HepG2 (cell line): Measurements from ENCODE around the gene ALG5. TPM values are rescaled to one million over a fixed set of nuclear protein-coding genes. Genes with fewer than 3 reads are reported as not detected.

Experiments used
- ATRX ChIP-seq: sonication (generic); formaldehyde crosslinking; IDR thresholded peaks from 2 replicates; pipeline ENCODE4 v1.4.0; 2020; ENCODE audit warnings: missing genetic modification reagents, borderline replicate concordance
- CREB1 ChIP-seq, 2 experiments: fragments of 450-650 bp in 1 of 2; IDR thresholded peaks; 2 replicates each; pipeline ENCODE4 v1.6.1; 2016 to 2017; ENCODE audit warnings: control low read depth in 1 of 2, mild to moderate bottlenecking in 1 of 2, missing compliant biosample characterization in 1 of 2, missing genetic modification characterization in 1 of 2
- FOXK2 ChIP-seq: fragments of 450-650 bp; IDR thresholded peaks from 2 replicates; pipeline ENCODE4 v1.6.1; 2016
- HMG20B ChIP-seq: conservative IDR thresholded peaks from 2 replicates; pipeline ENCODE4 v1.6.1; 2016; ENCODE audit warnings: missing genetic modification reagents, missing compliant biosample characterization
- HOXD1 ChIP-seq: sonication (generic); formaldehyde crosslinking; IDR thresholded peaks from 2 replicates; pipeline ENCODE4 v1.5.0; 2020; ENCODE audit warnings: missing genetic modification reagents
- KAT7 ChIP-seq: IDR thresholded peaks from 2 replicates; pipeline ENCODE4 v1.6.1; 2018; ENCODE audit warnings: borderline replicate concordance, missing compliant biosample characterization
- KMT2B ChIP-seq: IDR thresholded peaks from 2 replicates; pipeline ENCODE4 v1.6.1; 2016; ENCODE audit warnings: missing genetic modification reagents, missing compliant biosample characterization
- MYNN ChIP-seq: sonication (generic); formaldehyde crosslinking; IDR thresholded peaks from 2 replicates; pipeline ENCODE4 v1.4.0; 2020; ENCODE audit warnings: mild to moderate bottlenecking, low read depth, missing genetic modification reagents
- NCOA2 ChIP-seq: sonication (generic); formaldehyde crosslinking; IDR thresholded peaks from 2 replicates; pipeline ENCODE4 v1.8.0; 2022; ENCODE audit warnings: inconsistent platforms
- NFRKB ChIP-seq: fragments of 450-650 bp; IDR thresholded peaks from 2 replicates; pipeline ENCODE4 v1.6.1; 2017
- NPAS2 ChIP-seq: sonication (generic); formaldehyde crosslinking; IDR thresholded peaks from 2 replicates; pipeline ENCODE4 v1.8.0; 2022; ENCODE audit warnings: mild to moderate bottlenecking, missing genetic modification reagents, borderline replicate concordance
- PPARG ChIP-seq: conservative IDR thresholded peaks from 2 replicates; pipeline ENCODE4 v1.6.1; 2016; ENCODE audit warnings: missing biosample characterization, missing genetic modification reagents
- RBFOX2 ChIP-seq: fragments of 200-400 bp; formaldehyde crosslinking; IDR thresholded peaks from 2 replicates; pipeline ENCODE4 v1.6.1; 2017; ENCODE audit warnings: low read depth, mild to moderate bottlenecking, low read length
- RORA ChIP-seq: sonication (generic); formaldehyde crosslinking; IDR thresholded peaks from 2 replicates; pipeline ENCODE4 v1.5.0; 2020; ENCODE audit warnings: mild to moderate bottlenecking, missing genetic modification reagents, moderate library complexity
- SIX1 ChIP-seq: sonication (generic); formaldehyde crosslinking; IDR thresholded peaks from 2 replicates; pipeline ENCODE4 v1.4.0; 2020; ENCODE audit warnings: missing genetic modification reagents, borderline replicate concordance
- SNAPC2 ChIP-seq: sonication (generic); formaldehyde crosslinking; IDR thresholded peaks from 2 replicates; pipeline ENCODE4 v1.8.1; 2022; ENCODE audit warnings: mild to moderate bottlenecking, missing genetic modification reagents
- ZNF143 ChIP-seq: sonication (generic); formaldehyde crosslinking; IDR thresholded peaks from 2 replicates; pipeline ENCODE4 v1.4.0; 2020; ENCODE audit warnings: missing genetic modification reagents
- ZNF20 ChIP-seq: sonication (generic); formaldehyde crosslinking; IDR thresholded peaks from 2 replicates; pipeline ENCODE4 v1.4.0; 2020; ENCODE audit warnings: mild to moderate bottlenecking, moderate library complexity, missing genetic modification reagents
- ZNF501 ChIP-seq: sonication (generic); formaldehyde crosslinking; IDR thresholded peaks from 2 replicates; pipeline ENCODE4 v1.5.1; 2020; ENCODE audit warnings: mild to moderate bottlenecking, moderate library complexity, missing genetic modification reagents
- ZNF556 ChIP-seq: sonication (generic); formaldehyde crosslinking; IDR thresholded peaks from 2 replicates; pipeline ENCODE4 v1.4.0; 2020; ENCODE audit warnings: mild to moderate bottlenecking, missing genetic modification reagents, borderline replicate concordance
- ZNF558 ChIP-seq: sonication (generic); formaldehyde crosslinking; IDR thresholded peaks from 2 replicates; pipeline ENCODE4 v1.9.0; 2022; ENCODE audit warnings: mild to moderate bottlenecking, missing genetic modification reagents, borderline replicate concordance
- ZNF674 ChIP-seq: sonication (generic); formaldehyde crosslinking; IDR thresholded peaks from 2 replicates; pipeline ENCODE4 v1.5.0; 2020; ENCODE audit warnings: low read depth, mild to moderate bottlenecking, missing genetic modification reagents
- ZNF709 ChIP-seq: sonication (generic); formaldehyde crosslinking; IDR thresholded peaks from 2 replicates; pipeline ENCODE4 v1.5.0; 2020; ENCODE audit warnings: mild to moderate bottlenecking, missing genetic modification reagents
- ZNF776 ChIP-seq: sonication (generic); formaldehyde crosslinking; IDR thresholded peaks from 2 replicates; pipeline ENCODE4 v1.4.0; 2020; ENCODE audit warnings: mild to moderate bottlenecking, missing genetic modification reagents
- ZSCAN20 ChIP-seq: sonication (generic); formaldehyde crosslinking; IDR thresholded peaks from 2 replicates; pipeline ENCODE4 v1.4.0; 2020; ENCODE audit warnings: missing genetic modification reagents, mild to moderate bottlenecking, borderline replicate concordance
- ZSCAN9 ChIP-seq: IDR thresholded peaks from 2 replicates; pipeline ENCODE4 v1.6.1; 2016; ENCODE audit warnings: borderline replicate concordance
- polyA plus RNA-seq, 8 experiments: library from polyadenylated mRNA; depleted of rRNA in 3 of 8; stranded (reverse) in 7 of 8; unstranded in 1 of 8; fragments of >200 nt; fragmentation: Illumina TruSeq in 4 of 8; extraction: Trizol in 4 of 8; gene quantifications; 2 replicates each; pipeline versions ENCODE4 v1.2.1 to v1.2.3, GENCODE V29; 2011 to 2016; ENCODE audit warnings: low read depth in 4 of 8, missing spikeins in 1 of 8, mixed read lengths in 1 of 8; ENCODE audit not compliant: insufficient read depth in 1 of 8
- total RNA-seq, 5 experiments: library from RNA; depleted of rRNA; stranded (reverse); fragments of >200 nt; fragmentation: Illumina TruSeq; extraction: Trizol; gene quantifications; 2 replicates each; pipeline ENCODE4 v1.2.3, GENCODE V29; 2016; ENCODE audit warnings: low read depth in 1 of 5
- TF ChIP-seq, protein P1 (sequence below): IDR thresholded peaks from 2 replicates; pipeline ENCODE4 v1.6.1; 2012; ENCODE audit warnings: inconsistent platforms
- TF ChIP-seq, protein P2 (sequence below): sonication (generic); formaldehyde crosslinking; IDR thresholded peaks from 2 replicates; pipeline ENCODE4 v1.4.0; 2020; ENCODE audit warnings: missing genetic modification reagents
- TF ChIP-seq, protein P3 (sequence below): sonication (generic); formaldehyde crosslinking; IDR thresholded peaks from 2 replicates; pipeline ENCODE4 v1.4.0; 2020; ENCODE audit warnings: missing genetic modification reagents, borderline replicate concordance
- TF ChIP-seq, protein P4 (sequence below): sonication (generic); formaldehyde crosslinking; IDR thresholded peaks from 2 replicates; pipeline ENCODE4 v1.8.1; 2022; ENCODE audit warnings: mild to moderate bottlenecking, missing genetic modification reagents

Gene ALG5
- total and polyA plus RNA-seq, 2 of the 13 experiments (the other 11 are each of a cell fraction or from before 2014, with no cell fraction given) = 27.8 to 51.1 TPM

DNA sequence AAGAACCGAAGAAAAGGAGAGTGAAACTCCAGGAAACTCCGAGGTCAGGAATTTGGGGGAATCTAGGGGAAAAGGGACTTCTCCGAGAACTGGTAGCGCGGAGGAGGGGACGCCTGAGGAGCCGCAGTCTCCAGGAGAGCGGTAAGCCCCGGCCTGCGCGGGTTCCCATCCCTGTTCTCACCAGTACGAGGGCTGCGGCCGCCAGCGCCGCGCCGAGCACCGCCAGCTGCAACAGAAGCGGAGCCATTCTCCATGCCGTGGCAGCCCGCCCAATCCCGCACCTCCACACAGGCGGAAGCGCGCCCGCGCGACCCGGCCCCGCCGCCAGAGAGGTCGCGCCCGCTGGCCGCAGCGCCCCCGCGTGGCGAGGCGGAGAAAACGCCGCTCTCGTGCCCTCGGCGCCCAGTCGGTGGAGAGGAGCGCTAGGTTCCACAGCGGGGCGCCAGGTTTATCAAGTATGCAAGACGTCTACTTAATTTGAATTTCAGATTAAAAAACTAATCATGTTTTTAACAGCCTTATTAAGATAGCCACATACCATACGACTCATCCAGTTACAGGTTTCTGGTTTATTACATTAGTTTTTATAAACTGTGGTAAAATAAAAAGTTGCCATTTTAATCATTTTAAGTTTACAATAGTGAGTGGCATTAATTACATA is at the start of gene ALG5 (continued):
- TF ChIP-seq RBFOX2 (peak; percentile 98), ZNF556 (CRISPR knock-in tag) (peak; percentile 58), ZNF558 (CRISPR knock-in tag) (no peak), ZNF20 (CRISPR knock-in tag) (0 out of 2 replicates have a peak, but pooled peaks have one; percentile 40), KAT7 (peak; percentile 87), ZSCAN9 (CRISPR knock-in tag) (no peak), ZNF709 (CRISPR knock-in tag) (peak; percentile 58; the same call in 1 of the 2 replicates), NCOA2 (CRISPR knock-in tag) (peak; percentile 38; the same call in 1 of the 2 replicates), HMG20B (CRISPR knock-in tag) (no peak), ZNF674 (no peak), PPARG (CRISPR knock-in tag) (no peak; the same call in 1 of the 2 replicates), RORA (CRISPR knock-in tag) (no peak), ZNF776 (CRISPR knock-in tag) (0 out of 2 replicates have a peak, but pooled peaks have one; percentile 27), HOXD1 (CRISPR knock-in tag) (peak; percentile 13; the same call in 1 of the 2 replicates), ZSCAN20 (CRISPR knock-in tag) (peak; percentile 86; the same call in 1 of the 2 replicates), CREB1 (IDR thresholded peaks at IDR 0.05) (no peak), CREB1 (CRISPR knock-in tag; IDR thresholded peaks at IDR 0.05) (no peak), NFRKB (no peak), NPAS2 (no peak), SNAPC2 (peak; percentile 36; the same call in 1 of the 2 replicates), ATRX (CRISPR knock-in tag) (no peak), ZNF143 (CRISPR knock-in tag) (no peak), SIX1 (CRISPR knock-in tag) (no peak), MYNN (CRISPR knock-in tag) (no peak), KMT2B (CRISPR knock-in tag) (0 out of 2 replicates have a peak, but pooled peaks have one; percentile 24), ZNF501 (CRISPR knock-in tag) (no peak), FOXK2 (no peak)
- TF ChIP-seq, protein P1, sequence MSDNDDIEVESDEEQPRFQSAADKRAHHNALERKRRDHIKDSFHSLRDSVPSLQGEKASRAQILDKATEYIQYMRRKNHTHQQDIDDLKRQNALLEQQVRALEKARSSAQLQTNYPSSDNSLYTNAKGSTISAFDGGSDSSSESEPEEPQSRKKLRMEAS = peak; percentile 84
- TF ChIP-seq, protein P2, sequence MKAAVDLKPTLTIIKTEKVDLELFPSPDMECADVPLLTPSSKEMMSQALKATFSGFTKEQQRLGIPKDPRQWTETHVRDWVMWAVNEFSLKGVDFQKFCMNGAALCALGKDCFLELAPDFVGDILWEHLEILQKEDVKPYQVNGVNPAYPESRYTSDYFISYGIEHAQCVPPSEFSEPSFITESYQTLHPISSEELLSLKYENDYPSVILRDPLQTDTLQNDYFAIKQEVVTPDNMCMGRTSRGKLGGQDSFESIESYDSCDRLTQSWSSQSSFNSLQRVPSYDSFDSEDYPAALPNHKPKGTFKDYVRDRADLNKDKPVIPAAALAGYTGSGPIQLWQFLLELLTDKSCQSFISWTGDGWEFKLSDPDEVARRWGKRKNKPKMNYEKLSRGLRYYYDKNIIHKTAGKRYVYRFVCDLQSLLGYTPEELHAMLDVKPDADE (CRISPR knock-in tag) = no peak
- TF ChIP-seq, protein P3, sequence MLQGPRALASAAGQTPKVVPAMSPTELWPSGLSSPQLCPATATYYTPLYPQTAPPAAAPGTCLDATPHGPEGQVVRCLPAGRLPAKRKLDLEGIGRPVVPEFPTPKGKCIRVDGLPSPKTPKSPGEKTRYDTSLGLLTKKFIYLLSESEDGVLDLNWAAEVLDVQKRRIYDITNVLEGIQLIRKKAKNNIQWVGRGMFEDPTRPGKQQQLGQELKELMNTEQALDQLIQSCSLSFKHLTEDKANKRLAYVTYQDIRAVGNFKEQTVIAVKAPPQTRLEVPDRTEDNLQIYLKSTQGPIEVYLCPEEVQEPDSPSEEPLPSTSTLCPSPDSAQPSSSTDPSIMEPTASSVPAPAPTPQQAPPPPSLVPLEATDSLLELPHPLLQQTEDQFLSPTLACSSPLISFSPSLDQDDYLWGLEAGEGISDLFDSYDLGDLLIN (CRISPR knock-in tag) = no peak
- TF ChIP-seq, protein P4, sequence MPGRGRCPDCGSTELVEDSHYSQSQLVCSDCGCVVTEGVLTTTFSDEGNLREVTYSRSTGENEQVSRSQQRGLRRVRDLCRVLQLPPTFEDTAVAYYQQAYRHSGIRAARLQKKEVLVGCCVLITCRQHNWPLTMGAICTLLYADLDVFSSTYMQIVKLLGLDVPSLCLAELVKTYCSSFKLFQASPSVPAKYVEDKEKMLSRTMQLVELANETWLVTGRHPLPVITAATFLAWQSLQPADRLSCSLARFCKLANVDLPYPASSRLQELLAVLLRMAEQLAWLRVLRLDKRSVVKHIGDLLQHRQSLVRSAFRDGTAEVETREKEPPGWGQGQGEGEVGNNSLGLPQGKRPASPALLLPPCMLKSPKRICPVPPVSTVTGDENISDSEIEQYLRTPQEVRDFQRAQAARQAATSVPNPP (CRISPR knock-in tag) = no peak
